Neural cell (in vitro differentiated cells): Measurements from ENCODE around the gene RBM42.

Source experiments
- CTCF ChIP-seq: fragments of 450-650 bp; IDR thresholded peaks from 2 replicates; pipeline ENCODE4 v1.5.1; 2014; ENCODE audit warnings: antibody characterized with exemption, mild to moderate bottlenecking, moderate library complexity; ENCODE audit not compliant: poor library complexity, severe bottlenecking
- EP300 ChIP-seq: fragments of 450-650 bp; conservative IDR thresholded peaks from 2 replicates; pipeline ENCODE4 v1.6.1; 2014; ENCODE audit warnings: antibody characterized with exemption, mild to moderate bottlenecking, moderate library complexity; ENCODE audit not compliant: poor library complexity, severe bottlenecking
- REST ChIP-seq: IDR thresholded peaks from 2 replicates; pipeline ENCODE4 v1.6.1; 2012; ENCODE audit warnings: borderline replicate concordance

- TF ChIP-seq CTCF (no peak), EP300 (no peak), REST (no peak)
Observed at GRCh38 chr19:35582760-35583159, 46.1 kb upstream of the RBM42 start.
